HepG2 (cell line): ENCODE measurements around the gene CHRNB4. TPM values are rescaled to one million over a fixed set of nuclear protein-coding genes. Genes with fewer than 3 reads are reported as not detected.

Experiments
- ATAC-seq: fragments of 200-7000 bp; cut with Tn5 transposase; 3 replicates; pipeline ENCODE4 v1.9.1; 2020; ENCODE audit warnings: mild to moderate bottlenecking, moderate library complexity
- BruUV-seq: library from RNA; stranded (reverse); fragments of 400-500 nt; replicated peaks from 2 replicates; lab custom pipeline; 2021; lab: Mats Ljungman, UMichigan
- CTCF ChIA-PET: fragments of 300-600 bp; formaldehyde crosslinking; extraction: SDS; loops from one replicate; lab custom pipeline; 2021; ENCODE audit warnings: low total read pairs, inconsistent platforms, low intra/inter-chr PET ratio; lab: Yijun Ruan, JAX
- POLR2A ChIA-PET: fragments of 350-600 bp; sonication (Branson Sonifier 250); formaldehyde crosslinking; loops from one replicate; lab custom pipeline; 2020; ENCODE audit warnings: antibody characterized with exemption, inconsistent platforms; lab: Yijun Ruan, JAX
- DNase-seq: peaks from one replicate; pipeline ENCODE4 v3.0.0-alpha.2; 2015; ENCODE audit warnings: low spot score
- FAIRE-seq: peaks from 3 replicates; lab custom pipeline; 2011; peaks lifted over from hg19 to GRCh38; lab: Jason Lieb, UNC
- H2AFZ ChIP-seq: one replicate; pipeline ENCODE4 v1.6.1; 2011; ENCODE audit warnings: low read length, inconsistent platforms
- H3K27ac ChIP-seq: fragments of 300-600 bp; 3 replicates; pipeline ENCODE4 v1.8.0; 2011; ENCODE audit warnings: mixed run types, mild to moderate bottlenecking, mixed read lengths, low read length, inconsistent platforms; ENCODE audit not compliant: insufficient read depth; ENCODE audit errors: extremely low read length
- H3K27me3 ChIP-seq, 2 experiments: fragments of 200-600 bp in 1 of 2; 2 replicates in 1 of 2; 3 replicates in 1 of 2; pipeline versions ENCODE4 v1.6.0 to v1.8.0; 2011; ENCODE audit warnings: low read length in 2 of 2, mild to moderate bottlenecking in 2 of 2, moderate library complexity in 2 of 2, inconsistent platforms in 1 of 2; ENCODE audit not compliant: insufficient read depth in 2 of 2, control insufficient read depth in 1 of 2
- H3K36me3 ChIP-seq, 2 experiments: fragments of 200-600 bp in 1 of 2; replicated peaks in 1 of 2; 2 replicates in 1 of 2; 3 replicates in 1 of 2; pipeline versions ENCODE4 v1.5.1 to v1.8.0; 2011; ENCODE audit warnings: low read length in 2 of 2, inconsistent platforms in 1 of 2; ENCODE audit not compliant: insufficient read depth in 2 of 2, control insufficient read depth in 1 of 2
- H3K4me1 ChIP-seq: 2 replicates; pipeline ENCODE4 v1.5.1; 2012; ENCODE audit warnings: low read length, inconsistent platforms; ENCODE audit not compliant: insufficient read depth
- H3K4me2 ChIP-seq: 2 replicates; pipeline ENCODE4 v1.6.0; 2011; ENCODE audit warnings: low read depth, low read length, inconsistent platforms
- H3K4me3 ChIP-seq, 3 experiments: fragments of 200-600 bp in 1 of 3; sonication (generic), shearing (Covaris generic) in 1 of 3; replicated peaks in 1 of 3; 2 replicates each; pipeline ENCODE4 v1.5.1; 2011 to 2016; ENCODE audit warnings: low read length in 3 of 3, inconsistent platforms in 2 of 3, low read depth in 2 of 3, mild to moderate bottlenecking in 2 of 3, control low read depth in 1 of 3, mixed read lengths in 1 of 3; ENCODE audit not compliant: insufficient read depth in 1 of 3
- H3K79me2 ChIP-seq: one replicate; pipeline ENCODE4 v1.6.1; 2011; ENCODE audit warnings: low read length, inconsistent platforms; ENCODE audit not compliant: insufficient read depth
- H3K9ac ChIP-seq: 2 replicates; pipeline ENCODE4 v1.6.0; 2011; ENCODE audit warnings: mild to moderate bottlenecking, low read depth, low read length, inconsistent platforms; ENCODE audit not compliant: insufficient read depth
- H3K9me3 ChIP-seq: 2 replicates; pipeline ENCODE4 v1.5.1; 2012; ENCODE audit warnings: mild to moderate bottlenecking, low read length
- H4K20me1 ChIP-seq: 2 replicates; pipeline ENCODE4 v1.6.0; 2011; ENCODE audit warnings: inconsistent platforms, mild to moderate bottlenecking, low read length, moderate library complexity; ENCODE audit not compliant: insufficient read depth
- EEA1 ChIP-seq: sonication (generic); formaldehyde crosslinking; IDR thresholded peaks from 2 replicates; pipeline ENCODE4 v1.5.1; 2020; ENCODE audit warnings: mild to moderate bottlenecking, missing genetic modification reagents, borderline replicate concordance
- NFRKB ChIP-seq: fragments of 450-650 bp; IDR thresholded peaks from 2 replicates; pipeline ENCODE4 v1.6.1; 2017
- PCBP2 ChIP-seq: fragments of 200-400 bp; formaldehyde crosslinking; optimal IDR thresholded peaks from 2 replicates; pipeline ENCODE3; 2018; ENCODE audit warnings: low read length, low read depth; ENCODE audit not compliant: poor library complexity, severe bottlenecking
- PRMT3 ChIP-seq: sonication (generic); formaldehyde crosslinking; IDR thresholded peaks from 2 replicates; pipeline ENCODE4 v1.8.1; 2022; ENCODE audit warnings: low read depth, mild to moderate bottlenecking, moderate library complexity, missing genetic modification reagents, borderline replicate concordance
- SIN3A ChIP-seq: IDR thresholded peaks from 2 replicates; pipeline ENCODE4 v1.6.1; 2011; ENCODE audit warnings: low read depth, mild to moderate bottlenecking, control low read depth, low read length, borderline replicate concordance
- SP2 ChIP-seq: sonication (generic); formaldehyde crosslinking; IDR thresholded peaks from 2 replicates; pipeline ENCODE4 v1.5.1; 2020; ENCODE audit warnings: mild to moderate bottlenecking, missing genetic modification reagents
- SP5 ChIP-seq: IDR thresholded peaks from 2 replicates; pipeline ENCODE4 v1.6.1; 2016; ENCODE audit warnings: low read depth, borderline replicate concordance
- SUZ12 ChIP-seq: fragments of 150-350 bp; IDR thresholded peaks from 2 replicates; pipeline ENCODE4 v1.6.1; 2014; ENCODE audit warnings: low read depth, low read length
- ZNF441 ChIP-seq: sonication (generic); formaldehyde crosslinking; IDR thresholded peaks from 2 replicates; pipeline ENCODE4 v1.7.0; 2021; ENCODE audit warnings: missing genetic modification reagents, borderline replicate concordance
- ZNF570 ChIP-seq: sonication (generic); formaldehyde crosslinking; IDR thresholded peaks from 2 replicates; pipeline ENCODE4 v1.4.0; 2020; ENCODE audit warnings: mild to moderate bottlenecking, missing genetic modification reagents, borderline replicate concordance
- ZNF589 ChIP-seq: sonication (generic); formaldehyde crosslinking; conservative IDR thresholded peaks from 2 replicates; pipeline ENCODE4 v1.8.0; 2022; ENCODE audit warnings: mild to moderate bottlenecking, moderate library complexity, missing genetic modification reagents
- ZNF616 ChIP-seq: sonication (generic); formaldehyde crosslinking; IDR thresholded peaks from 2 replicates; pipeline ENCODE4 v1.5.0; 2020; ENCODE audit warnings: low read depth, mild to moderate bottlenecking, missing genetic modification reagents
- ZNF75D ChIP-seq: sonication (generic); formaldehyde crosslinking; IDR thresholded peaks from 2 replicates; pipeline ENCODE4 v1.8.1; 2023; ENCODE audit warnings: missing genetic modification reagents, mild to moderate bottlenecking, borderline replicate concordance
- ZSCAN20 ChIP-seq: sonication (generic); formaldehyde crosslinking; IDR thresholded peaks from 2 replicates; pipeline ENCODE4 v1.4.0; 2020; ENCODE audit warnings: missing genetic modification reagents, mild to moderate bottlenecking, borderline replicate concordance
- WGBS: methylation state at CpG from one replicate; pipeline ENCODE4 v1.1.6; 2017; ENCODE audit warnings: low lambda C conversion rate; 5-methylcytosine and 5-hydroxymethylcytosine counted together
- in situ Hi-C: cut with HindIII; loops from 2 replicates; pipeline ENCODE4 v1.10.0; 2017; ENCODE audit warnings: low pct_unique_long_range_greater_than_20kb; ENCODE audit not compliant: extremely low pct_ligation_motif_present
- intact Hi-C: fragments of 100-400 bp; cut with micrococcal nuclease; formaldehyde crosslinking; loops from one replicate; pipeline ENCODE4 v1.10.0; 2022; ENCODE audit not compliant: unreplicated experiment
- polyA plus RNA-seq, 8 experiments: library from polyadenylated mRNA; depleted of rRNA in 3 of 8; stranded (reverse) in 7 of 8; unstranded in 1 of 8; fragments of >200 nt; fragmentation: Illumina TruSeq in 4 of 8; extraction: Trizol in 4 of 8; gene quantifications; 2 replicates each; pipeline versions ENCODE4 v1.2.1 to v1.2.3, GENCODE V29; 2011 to 2016; ENCODE audit warnings: low read depth in 4 of 8, missing spikeins in 1 of 8, mixed read lengths in 1 of 8; ENCODE audit not compliant: insufficient read depth in 1 of 8
- total RNA-seq, 5 experiments: library from RNA; depleted of rRNA; stranded (reverse); fragments of >200 nt; fragmentation: Illumina TruSeq; extraction: Trizol; gene quantifications; 2 replicates each; pipeline ENCODE4 v1.2.3, GENCODE V29; 2016; ENCODE audit warnings: low read depth in 1 of 5
- TF ChIP-seq, protein P1 (sequence below): IDR thresholded peaks from 2 replicates; pipeline ENCODE4 v1.6.1; 2016; ENCODE audit warnings: mild to moderate bottlenecking, missing biosample characterization, missing genetic modification reagents
- TF ChIP-seq, protein P2 (sequence below): sonication (generic); formaldehyde crosslinking; IDR thresholded peaks from 2 replicates; pipeline ENCODE4 v1.4.0; 2020; ENCODE audit warnings: missing genetic modification reagents, borderline replicate concordance

Gene CHRNB4
- total and polyA plus RNA-seq, 2 of the 13 experiments (the other 11 are each of a cell fraction or from before 2014, with no cell fraction given), result not detected

DNA sequence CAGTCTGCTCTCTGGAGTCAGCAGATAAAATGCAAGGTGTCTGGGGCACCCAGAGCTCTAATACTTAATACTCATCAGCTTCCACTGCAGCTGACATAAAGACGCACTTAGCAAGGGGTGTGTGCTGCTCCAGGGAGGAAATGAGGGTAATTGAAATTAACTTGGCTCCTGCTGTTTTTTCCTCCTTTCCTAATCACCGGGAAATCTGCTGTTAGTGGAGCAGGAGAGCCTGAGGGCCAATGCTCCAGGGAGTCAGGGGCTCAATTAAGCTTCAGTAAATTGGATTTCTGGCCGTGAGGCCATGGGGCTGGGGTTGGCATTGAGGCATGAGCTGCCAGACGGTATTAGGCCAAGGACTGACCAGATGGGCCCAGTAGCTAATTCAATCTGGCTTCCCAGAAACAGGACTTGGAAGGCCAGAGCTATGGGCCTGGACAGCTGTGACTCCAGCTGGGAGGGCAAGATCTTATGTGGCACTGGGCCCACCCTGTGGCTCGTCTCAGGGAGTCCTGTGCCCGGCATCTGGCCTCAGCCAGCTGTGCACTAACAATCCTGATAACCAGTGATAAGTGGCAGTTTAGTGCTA, 30.7 kb upstream of the CHRNB4 start:
- Histone ChIP-seq H3K36me3 (no peaks in the 10 kb centered on the region), H3K9ac (no peak overlapping the region; the same call in 1 of the 2 replicates), H4K20me1 (no peaks in the 10 kb centered on the region), H3K27me3 (no peaks in the 10 kb centered on the region), H3K9me3 (peaks cover 6% of the 10 kb centered on the region; the same call in 1 of the 2 replicates), H2AFZ (no peak overlapping the region), H3K4me2 (no peak overlapping the region), H3K4me1 (peaks cover 31% of the 10 kb centered on the region), H3K79me2 (no peaks in the 10 kb centered on the region), H3K27ac (no peak overlapping the region), H3K4me3 (no peak overlapping the region)
- ATAC-seq (no peak), FAIRE-seq (no peak), DNase-seq (no peak)
- ChIA-PET POLR2A (no interaction called here), CTCF (no interaction called here)
- WGBS, result 100% methylated on average over 4 of the region's 6 CpGs
- no peak for TF ChIP-seq NFRKB
- no peak for TF ChIP-seq PRMT3 (CRISPR knock-in tag)
- no peak for TF ChIP-seq ZNF441
- TF ChIP-seq ZSCAN20 (CRISPR knock-in tag), result no peak
- TF ChIP-seq, protein P1, sequence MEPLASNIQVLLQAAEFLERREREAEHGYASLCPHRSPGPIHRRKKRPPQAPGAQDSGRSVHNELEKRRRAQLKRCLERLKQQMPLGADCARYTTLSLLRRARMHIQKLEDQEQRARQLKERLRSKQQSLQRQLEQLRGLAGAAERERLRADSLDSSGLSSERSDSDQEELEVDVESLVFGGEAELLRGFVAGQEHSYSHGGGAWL, result no peak
- no peak for TF ChIP-seq ZNF570 (CRISPR knock-in tag)
- no peak for TF ChIP-seq ZNF75D
- TF ChIP-seq SUZ12, result no peak
- TF ChIP-seq PCBP2, result no peak
- TF ChIP-seq ZNF589 (CRISPR knock-in tag), result no peak
- no peak for TF ChIP-seq SP5 (CRISPR knock-in tag)
- TF ChIP-seq SP2 (CRISPR knock-in tag), result no peak
- TF ChIP-seq SIN3A, result no peak
- TF ChIP-seq, protein P2, sequence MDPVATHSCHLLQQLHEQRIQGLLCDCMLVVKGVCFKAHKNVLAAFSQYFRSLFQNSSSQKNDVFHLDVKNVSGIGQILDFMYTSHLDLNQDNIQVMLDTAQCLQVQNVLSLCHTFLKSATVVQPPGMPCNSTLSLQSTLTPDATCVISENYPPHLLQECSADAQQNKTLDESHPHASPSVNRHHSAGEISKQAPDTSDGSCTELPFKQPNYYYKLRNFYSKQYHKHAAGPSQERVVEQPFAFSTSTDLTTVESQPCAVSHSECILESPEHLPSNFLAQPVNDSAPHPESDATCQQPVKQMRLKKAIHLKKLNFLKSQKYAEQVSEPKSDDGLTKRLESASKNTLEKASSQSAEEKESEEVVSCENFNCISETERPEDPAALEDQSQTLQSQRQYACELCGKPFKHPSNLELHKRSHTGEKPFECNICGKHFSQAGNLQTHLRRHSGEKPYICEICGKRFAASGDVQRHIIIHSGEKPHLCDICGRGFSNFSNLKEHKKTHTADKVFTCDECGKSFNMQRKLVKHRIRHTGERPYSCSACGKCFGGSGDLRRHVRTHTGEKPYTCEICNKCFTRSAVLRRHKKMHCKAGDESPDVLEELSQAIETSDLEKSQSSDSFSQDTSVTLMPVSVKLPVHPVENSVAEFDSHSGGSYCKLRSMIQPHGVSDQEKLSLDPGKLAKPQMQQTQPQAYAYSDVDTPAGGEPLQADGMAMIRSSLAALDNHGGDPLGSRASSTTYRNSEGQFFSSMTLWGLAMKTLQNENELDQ (CRISPR knock-in tag), result no peak
- no peak for TF ChIP-seq ZNF616 (CRISPR knock-in tag)
- no peak for TF ChIP-seq EEA1 (CRISPR knock-in tag)
- in situ Hi-C loops, result no loop called here
- intact Hi-C loops, result no loop called here
- no TSS peak for BruUV-seq
